ENCODE results near the gene JPT1. TPM values are rescaled to one million over a fixed set of nuclear protein-coding genes. Genes with fewer than 3 reads are reported as not detected.

The JPT1 gene
- total and polyA plus RNA-seq, 2 donors (not counting 3 experiments of a cell fraction or from before 2014, with no cell fraction given) = 212 to 352 TPM

- Histone ChIP-seq H3K4me3 (replicated peaks in 1 of 3; ENCODE audit: insufficient read depth in 1 of 3, low read depth in 1 of 3, low read length in 3 of 3) (no peak overlapping the region), H3K27ac (ENCODE audit: insufficient read depth, low read depth, low read length) (no peak overlapping the region), H3K4me1 (ENCODE audit: control insufficient read depth, extremely low read depth, insufficient read depth, low read length) (peaks cover 9% of the 10 kb centered on the region), H3K9me3 (replicated peaks; ENCODE audit: control insufficient read depth, insufficient read depth, low read length) (no peaks in the 10 kb centered on the region), H3K36me3 (ENCODE audit: control insufficient read depth in 2 of 2, extremely low read depth in 1 of 2, insufficient read depth in 2 of 2, low read length in 2 of 2) (peaks cover 21 to 37% of the 10 kb centered on the region in 2 experiments), H3K9me1 (replicated peaks; ENCODE audit: control insufficient read depth, extremely low read depth, insufficient read depth, low read length) (no peaks in the 10 kb centered on the region), H4K20me1 (replicated peaks; ENCODE audit: control insufficient read depth, extremely low read depth, insufficient read depth, low read length) (no peaks in the 10 kb centered on the region), H3K79me2 (ENCODE audit: control insufficient read depth, insufficient read depth, low read length) (peaks cover 85% of the 10 kb centered on the region), H3K4me2 (ENCODE audit: insufficient read depth, low read length) (no peak overlapping the region), H2AFZ (ENCODE audit: low read depth, low read length) (no peak overlapping the region), H3K9ac (replicated peaks; ENCODE audit: extremely low read depth, insufficient read depth, low read length) (no peak overlapping the region), H3K27me3 (ENCODE audit: control insufficient read depth in 2 of 2, insufficient read depth in 2 of 2, low read length in 2 of 2) (no peaks in the 10 kb centered on the region)
- no TSS peak for BruUV-seq (replicated peaks)
- CTCF ChIA-PET = interaction anchor here (0.8 to 4.9 kb wide), 5 partner anchors 12 to 54 kb away, joined by 3 to 20 read pairs (median 4); no protein-coding TSS in a partner anchor
- intact Hi-C loops (cut with micrococcal nuclease) (no loop called here), dilution Hi-C loops (cut with MboI; ENCODE audit: extremely low pct_ligation_motif_present, low sequenced_read_pairs) (no loop called here)
- POLR2A ChIA-PET = no interaction called here
- FAIRE-seq = no peak
- DNase-seq (ENCODE audit: low read depth, low spot score) = no peak
- TF ChIP-seq MAX (IDR thresholded peaks at IDR 0.05; ENCODE audit: insufficient read depth, insufficient read length) (no peak), MYC (IDR thresholded peaks at IDR 0.05; ENCODE audit: low read depth, low read length) (no peak), EZH2 (IDR thresholded peaks at IDR 0.05; ENCODE audit: borderline replicate concordance, low read depth, low read length, severe bottlenecking) (no peak), JUN (IDR thresholded peaks at IDR 0.05; ENCODE audit: borderline replicate concordance, insufficient read depth, insufficient read length, low read depth) (no peak), POLR2AphosphoS5 (IDR thresholded peaks at IDR 0.05; ENCODE audit: insufficient read depth, low read depth, low read length) (no peak), GATA2 (IDR thresholded peaks at IDR 0.05; ENCODE audit: insufficient read depth, insufficient read length, low read depth, low read length) (no peak), FOS (IDR thresholded peaks at IDR 0.05; ENCODE audit: borderline replicate concordance, insufficient read depth, low read length) (no peak), POLR2A (IDR thresholded peaks at IDR 0.05; ENCODE audit: low read depth, low read length) (no peak)
- TF ChIP-seq, protein P1, sequence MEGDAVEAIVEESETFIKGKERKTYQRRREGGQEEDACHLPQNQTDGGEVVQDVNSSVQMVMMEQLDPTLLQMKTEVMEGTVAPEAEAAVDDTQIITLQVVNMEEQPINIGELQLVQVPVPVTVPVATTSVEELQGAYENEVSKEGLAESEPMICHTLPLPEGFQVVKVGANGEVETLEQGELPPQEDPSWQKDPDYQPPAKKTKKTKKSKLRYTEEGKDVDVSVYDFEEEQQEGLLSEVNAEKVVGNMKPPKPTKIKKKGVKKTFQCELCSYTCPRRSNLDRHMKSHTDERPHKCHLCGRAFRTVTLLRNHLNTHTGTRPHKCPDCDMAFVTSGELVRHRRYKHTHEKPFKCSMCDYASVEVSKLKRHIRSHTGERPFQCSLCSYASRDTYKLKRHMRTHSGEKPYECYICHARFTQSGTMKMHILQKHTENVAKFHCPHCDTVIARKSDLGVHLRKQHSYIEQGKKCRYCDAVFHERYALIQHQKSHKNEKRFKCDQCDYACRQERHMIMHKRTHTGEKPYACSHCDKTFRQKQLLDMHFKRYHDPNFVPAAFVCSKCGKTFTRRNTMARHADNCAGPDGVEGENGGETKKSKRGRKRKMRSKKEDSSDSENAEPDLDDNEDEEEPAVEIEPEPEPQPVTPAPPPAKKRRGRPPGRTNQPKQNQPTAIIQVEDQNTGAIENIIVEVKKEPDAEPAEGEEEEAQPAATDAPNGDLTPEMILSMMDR (IDR thresholded peaks at IDR 0.05; ENCODE audit: extremely low read depth in 1 of 2, insufficient read depth in 1 of 2, low read depth in 1 of 2, low read length in 2 of 2) = no peak
Measured at GRCh38 chr17:75147878-75148546, 6.3 kb downstream of the JPT1 start.
